ENCODE results near the gene HS6ST2.

DNA sequence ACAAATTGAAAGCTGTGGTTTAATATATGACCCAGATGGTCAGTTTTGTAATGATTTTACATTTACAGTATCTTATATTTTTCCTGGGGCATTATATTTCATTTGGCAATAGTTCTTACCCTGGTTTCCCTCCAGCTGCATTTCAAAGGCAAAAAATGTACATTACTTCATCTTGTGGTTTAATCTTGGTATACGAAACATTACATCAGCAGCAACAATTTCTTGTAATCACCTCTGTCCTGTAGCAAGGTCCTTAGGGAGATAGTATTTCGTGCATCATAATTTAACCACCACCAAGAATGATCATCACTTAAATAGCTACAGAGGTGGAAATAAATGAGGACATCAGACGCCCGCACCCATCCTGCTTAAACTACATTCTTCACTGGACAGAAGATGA lies 48.8 kb downstream of the HS6ST2 start:
- TF ChIP-seq, protein P1, sequence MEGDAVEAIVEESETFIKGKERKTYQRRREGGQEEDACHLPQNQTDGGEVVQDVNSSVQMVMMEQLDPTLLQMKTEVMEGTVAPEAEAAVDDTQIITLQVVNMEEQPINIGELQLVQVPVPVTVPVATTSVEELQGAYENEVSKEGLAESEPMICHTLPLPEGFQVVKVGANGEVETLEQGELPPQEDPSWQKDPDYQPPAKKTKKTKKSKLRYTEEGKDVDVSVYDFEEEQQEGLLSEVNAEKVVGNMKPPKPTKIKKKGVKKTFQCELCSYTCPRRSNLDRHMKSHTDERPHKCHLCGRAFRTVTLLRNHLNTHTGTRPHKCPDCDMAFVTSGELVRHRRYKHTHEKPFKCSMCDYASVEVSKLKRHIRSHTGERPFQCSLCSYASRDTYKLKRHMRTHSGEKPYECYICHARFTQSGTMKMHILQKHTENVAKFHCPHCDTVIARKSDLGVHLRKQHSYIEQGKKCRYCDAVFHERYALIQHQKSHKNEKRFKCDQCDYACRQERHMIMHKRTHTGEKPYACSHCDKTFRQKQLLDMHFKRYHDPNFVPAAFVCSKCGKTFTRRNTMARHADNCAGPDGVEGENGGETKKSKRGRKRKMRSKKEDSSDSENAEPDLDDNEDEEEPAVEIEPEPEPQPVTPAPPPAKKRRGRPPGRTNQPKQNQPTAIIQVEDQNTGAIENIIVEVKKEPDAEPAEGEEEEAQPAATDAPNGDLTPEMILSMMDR (IDR thresholded peaks at IDR 0.05; ENCODE audit: borderline replicate concordance, extremely low read depth, low read length, poor library complexity, severe bottlenecking): no peak
- no peak for TF ChIP-seq EZH2 (IDR thresholded peaks at IDR 0.05; ENCODE audit: borderline replicate concordance, low read depth, low read length, severe bottlenecking)
